GM12873 (cell line): ENCODE measurements around the gene TYSND1.

Experiments used
- CTCF ChIP-seq: IDR thresholded peaks from 2 replicates; pipeline ENCODE4 v1.5.1; 2012; ENCODE audit warnings: low read depth, mild to moderate bottlenecking, moderate library complexity, low read length, control low read depth; ENCODE audit not compliant: insufficient read depth; ENCODE audit errors: missing control alignments

The TYSND1 gene

DNA sequence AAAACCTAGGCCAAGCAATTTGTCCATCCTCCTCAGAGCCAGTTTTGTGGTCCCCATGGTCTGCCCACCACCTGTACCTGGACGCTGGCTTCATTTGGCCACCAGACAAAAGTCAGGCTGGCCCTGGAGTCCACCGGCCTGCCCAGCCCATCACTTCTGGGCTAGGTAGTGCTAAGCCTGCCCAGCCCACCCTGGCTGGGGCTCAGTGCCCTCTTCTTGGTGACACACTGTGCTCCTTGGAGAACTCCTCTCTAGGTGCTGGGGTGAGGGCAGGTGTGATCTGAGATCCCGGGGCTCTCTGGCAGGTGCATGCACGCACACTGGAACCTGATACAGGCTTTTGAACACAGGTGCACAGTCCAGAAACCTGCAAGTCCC lies 15.0 kb downstream of the TYSND1 start:
- TF ChIP-seq CTCF, result no peak

DNA sequence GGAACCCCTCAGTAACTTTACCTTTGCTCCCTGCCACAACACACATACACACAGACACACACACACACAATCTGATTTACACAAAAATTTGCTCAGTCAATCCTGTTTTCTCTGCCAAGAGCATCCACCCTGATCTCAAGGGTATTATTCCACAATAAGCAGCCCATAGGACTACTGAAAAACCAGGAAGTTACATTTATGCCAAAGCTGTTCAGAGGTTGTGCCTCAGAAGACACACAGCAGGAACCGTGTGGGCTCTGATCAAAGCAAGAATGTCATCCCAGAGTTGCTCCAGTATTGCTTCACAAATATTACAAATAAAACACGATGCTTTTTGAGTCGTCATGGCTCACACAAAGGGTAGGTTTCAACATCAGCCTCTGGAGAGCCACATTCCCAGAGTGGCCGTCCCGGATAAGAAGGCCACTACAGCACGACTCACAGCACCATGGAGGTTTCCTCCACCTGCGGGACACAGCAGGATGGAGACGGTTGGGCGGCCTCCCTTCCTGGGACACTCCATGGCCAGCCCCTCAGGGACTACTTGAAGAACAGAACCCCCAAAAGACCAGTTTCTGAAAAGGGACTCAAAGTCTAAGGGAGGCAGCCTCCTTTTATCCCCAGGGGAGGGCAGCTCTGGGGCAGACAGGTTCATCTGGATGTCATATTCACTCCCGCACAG lies 15.5 kb downstream of the TYSND1 start:
- TF ChIP-seq CTCF, result no peak

- TF ChIP-seq CTCF, result no peak
These were observed 19.7 kb downstream of the TYSND1 start for GRCh38 chr10:70126700-70127395.

- no peak for TF ChIP-seq CTCF
These were observed 20.5 kb downstream of the TYSND1 start for GRCh38 chr10:70125918-70126552.

GRCh38 chr10:70124918-70125317 lies 21.6 kb downstream of the TYSND1 start:
- TF ChIP-seq CTCF, result no peak

DNA sequence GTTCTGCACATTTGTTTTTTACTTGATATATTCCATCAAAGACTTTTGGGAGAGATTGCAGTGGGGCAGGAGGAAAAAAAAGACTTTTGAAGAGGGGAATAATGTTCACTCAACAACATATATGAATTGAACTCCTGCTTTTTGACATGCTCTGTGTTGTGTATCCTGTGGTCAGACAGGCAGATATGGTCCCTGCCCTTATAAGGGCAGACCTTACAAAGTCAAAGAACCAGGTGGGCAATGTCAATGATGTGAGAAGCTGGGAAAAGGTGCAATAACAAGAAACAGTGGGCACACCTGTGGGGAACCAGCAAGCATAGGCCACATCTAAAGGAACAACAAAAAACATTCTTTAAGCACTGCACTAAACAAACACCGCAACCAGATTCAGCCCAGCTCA lies 22.1 kb downstream of the TYSND1 start:
- no peak for TF ChIP-seq CTCF

GRCh38 chr10:70123817-70124216 lies 22.7 kb downstream of the TYSND1 start:
- TF ChIP-seq CTCF, result no peak
